GM21528 (cell line): Measurements from ENCODE around the gene CYP3A7.
"Not testable (repeated sequence)": the region's sequence is repeated elsewhere in the genome, so short reads cannot be mapped to it uniquely, and the experiment has no call there.

Experiments
- ATAC-seq: cut with Tn5 transposase; IDR thresholded peaks from one replicate; pipeline ENCODE4 v1.9.1; 2021; ENCODE audit warnings: mild to moderate bottlenecking, moderate library complexity; ENCODE audit not compliant: unreplicated experiment, low FRiP score

CYP3A7 gene

GRCh38 chr7:99742737-99743394, 7.9 kb upstream of the CYP3A7 start:
- ATAC-seq = no peak

GRCh38 chr7:99741441-99741795, 6.4 kb upstream of the CYP3A7 start:
- no peak for ATAC-seq

GRCh38 chr7:99740573-99741440, 5.8 kb upstream of the CYP3A7 start:
- ATAC-seq = no peak

- ATAC-seq = no peak
Observed at GRCh38 chr7:99739699-99740572, 4.9 kb upstream of the CYP3A7 start.

GRCh38 chr7:99737726-99738125, 2.7 kb upstream of the CYP3A7 start:
- no peak for ATAC-seq

GRCh38 chr7:99736667-99737066, 1.7 kb upstream of the CYP3A7 start:
- not testable (repeated sequence) for ATAC-seq

- ATAC-seq = no peak
Observed at GRCh38 chr7:99733448-99733847, 1.5 kb downstream of the CYP3A7 start.

- ATAC-seq = no peak
Observed at GRCh38 chr7:99733003-99733402, 2.0 kb downstream of the CYP3A7 start.

- ATAC-seq = no peak
Observed at GRCh38 chr7:99731638-99732374, 3.2 kb downstream of the CYP3A7 start.

- no peak for ATAC-seq
Observed at GRCh38 chr7:99730992-99731391, 4.0 kb downstream of the CYP3A7 start.

GRCh38 chr7:99730238-99730810, 4.7 kb downstream of the CYP3A7 start:
- ATAC-seq = no peak

- ATAC-seq = no peak
Observed at GRCh38 chr7:99729486-99730237, 5.3 kb downstream of the CYP3A7 start.

- ATAC-seq = no peak
Observed at GRCh38 chr7:99728615-99729014, 6.4 kb downstream of the CYP3A7 start.

GRCh38 chr7:99723201-99723600, 11.8 kb downstream of the CYP3A7 start:
- not testable (repeated sequence) for ATAC-seq

GRCh38 chr7:99720800-99721595, 14.0 kb downstream of the CYP3A7 start:
- no peak for ATAC-seq

GRCh38 chr7:99719996-99720769, 14.8 kb downstream of the CYP3A7 start:
- ATAC-seq = no peak

GRCh38 chr7:99713995-99714570, 20.9 kb downstream of the CYP3A7 start:
- no peak for ATAC-seq
